Osteoblast (primary cell): ENCODE measurements around the gene CKLF. TPM values are rescaled to one million over a fixed set of nuclear protein-coding genes. Genes with fewer than 3 reads are reported as not detected.

Experiments used
- DNase-seq: peaks from one replicate; pipeline ENCODE4 v3.0.0; 2011; ENCODE audit warnings: low spot score, mixed read lengths; ENCODE audit not compliant: insufficient read length; ENCODE audit errors: missing footprints
- H2AFZ ChIP-seq: 2 replicates; pipeline ENCODE4 v1.6.0; 2011; ENCODE audit warnings: mild to moderate bottlenecking, low read length
- H3K27ac ChIP-seq: 2 replicates; pipeline ENCODE4 v1.5.1; 2011; ENCODE audit warnings: mild to moderate bottlenecking, low read depth, low read length, moderate library complexity
- H3K27me3 ChIP-seq: 2 replicates; pipeline ENCODE4 v1.6.0; 2012; ENCODE audit warnings: mild to moderate bottlenecking, control low read depth, inconsistent platforms, low read length, moderate library complexity; ENCODE audit not compliant: insufficient read depth
- H3K36me3 ChIP-seq: 2 replicates; pipeline ENCODE4 v1.5.1; 2011; ENCODE audit warnings: mild to moderate bottlenecking, low read length, control low read depth, moderate library complexity; ENCODE audit not compliant: insufficient read depth
- H3K4me1 ChIP-seq: 2 replicates; pipeline ENCODE4 v1.5.1; 2011; ENCODE audit warnings: mild to moderate bottlenecking, low read length, control low read depth, moderate library complexity; ENCODE audit not compliant: insufficient read depth
- H3K4me2 ChIP-seq: 2 replicates; pipeline ENCODE4 v1.6.0; 2011; ENCODE audit warnings: mild to moderate bottlenecking, low read length; ENCODE audit not compliant: insufficient read depth
- H3K4me3 ChIP-seq: fragments of 200-600 bp; sonication (generic); 3 replicates; pipeline ENCODE4 v1.5.1; 2012; ENCODE audit warnings: mild to moderate bottlenecking, low read length, inconsistent platforms; ENCODE audit not compliant: insufficient read depth
- H3K79me2 ChIP-seq: 2 replicates; pipeline ENCODE4 v1.6.0; 2012; ENCODE audit warnings: mild to moderate bottlenecking, low read length, control low read depth, inconsistent platforms; ENCODE audit not compliant: insufficient read depth
- H3K9me3 ChIP-seq: 2 replicates; pipeline ENCODE4 v1.5.1; 2011; ENCODE audit warnings: low read depth, low read length, control low read depth
- H4K20me1 ChIP-seq: 2 replicates; pipeline ENCODE4 v1.6.0; 2012; ENCODE audit warnings: mild to moderate bottlenecking, low read length, control low read depth; ENCODE audit not compliant: insufficient read depth
- CTCF ChIP-seq: IDR thresholded peaks from 2 replicates; pipeline ENCODE4 v1.5.1; 2011; ENCODE audit warnings: mild to moderate bottlenecking, low read depth, low read length, moderate library complexity; ENCODE audit errors: extremely low read depth
- total RNA-seq: library from RNA; depleted of rRNA; stranded (reverse); fragments of >200 nt; gene quantifications from 2 replicates; pipeline ENCODE4 v1.2.3, GENCODE V29; 2012

Gene CKLF
- total RNA-seq, 1 donor: 46.0 TPM

GRCh38 chr16:66548868-66549267 lies 3.5 kb upstream of the CKLF start:
- Histone ChIP-seq H2AFZ (peak overlapping the region; percentile 96), H4K20me1 (no peaks in the 10 kb centered on the region), H3K4me2 (peak overlapping the region; percentile 94)

DNA sequence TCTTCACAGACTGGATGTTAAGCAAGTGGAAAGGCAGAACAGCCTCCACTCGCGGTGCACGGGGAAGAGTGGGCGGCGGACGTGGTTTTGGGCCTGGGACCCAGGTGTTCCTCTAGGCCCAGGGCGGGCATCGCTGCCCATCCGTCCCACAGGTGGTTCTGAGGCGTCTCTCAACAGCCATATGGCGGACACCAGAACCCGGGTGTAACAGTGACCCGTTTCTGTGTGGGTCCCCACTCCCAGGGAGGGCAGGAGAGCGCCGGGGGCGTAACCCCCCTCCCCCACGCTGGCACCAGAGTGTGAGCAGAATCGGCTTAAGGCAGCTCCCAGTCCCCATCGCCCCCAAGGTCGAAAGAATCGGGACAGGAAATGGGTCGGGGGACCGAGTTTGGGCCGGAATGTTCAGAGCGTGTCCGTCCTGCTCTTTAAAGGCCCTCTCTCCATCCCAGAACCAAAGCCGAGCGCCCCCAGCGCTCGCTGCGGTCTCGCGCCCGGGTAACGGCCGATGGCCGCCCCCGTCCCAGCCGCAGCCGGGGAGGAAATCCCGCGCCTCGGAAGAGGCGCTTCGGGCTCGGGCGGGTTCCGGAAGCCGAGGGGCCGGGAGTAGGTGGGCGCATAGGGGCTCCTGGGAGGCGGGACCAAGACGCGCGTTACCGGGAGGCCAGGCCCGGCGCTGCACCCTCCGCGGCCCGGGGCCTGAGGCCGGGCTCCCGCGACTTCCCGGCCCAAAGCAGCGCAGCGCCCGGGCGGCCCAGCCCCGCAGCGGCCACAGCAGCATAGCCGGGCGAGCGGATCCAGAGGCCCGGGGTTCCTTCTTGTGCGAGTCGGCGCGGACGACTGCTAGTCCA lies 2.9 kb upstream of the CKLF start, which contains the start of gene TK2:
TSS of gene TK2 (minus strand) at position 839 of the 848 bp plus-strand sequence. CDS start at position 778, 61 bp downstream.
- Histone ChIP-seq H3K4me2 (peak within 1 kb of the TSS; percentile 94), H3K27me3 (no peaks in the 10 kb centered on the region), H3K27ac (peak within 1 kb of the TSS; percentile 78), H3K9me3 (no peaks in the 10 kb centered on the region), H3K4me3 (peak within 1 kb of the TSS; percentile 84), H4K20me1 (no peaks in the 10 kb centered on the region), H3K4me1 (peaks cover 38% of the 10 kb centered on the region), H3K79me2 (peaks cover 21% of the 10 kb centered on the region), H3K36me3 (peaks cover 4% of the 10 kb centered on the region), H2AFZ (peak within 1 kb of the TSS; percentile 96)
- peak; percentile 95 for DNase-seq
- TF ChIP-seq CTCF: no peak

More at GRCh38 chr16:66548868-66549267, 3.5 kb upstream of the CKLF start:
- H3K79me2 ChIP-seq: peaks cover 15% of the 10 kb centered on the region
- peaks cover 4% of the 10 kb centered on the region for H3K36me3 ChIP-seq
- no peak for TF ChIP-seq CTCF
- H3K27me3 ChIP-seq: no peaks in the 10 kb centered on the region
- H3K4me1 ChIP-seq: peaks cover 36% of the 10 kb centered on the region
- peak overlapping the region; percentile 78 for H3K27ac ChIP-seq
- peak overlapping the region; percentile 84 for H3K4me3 ChIP-seq
- no peaks in the 10 kb centered on the region for H3K9me3 ChIP-seq
- DNase-seq: no peak

DNA sequence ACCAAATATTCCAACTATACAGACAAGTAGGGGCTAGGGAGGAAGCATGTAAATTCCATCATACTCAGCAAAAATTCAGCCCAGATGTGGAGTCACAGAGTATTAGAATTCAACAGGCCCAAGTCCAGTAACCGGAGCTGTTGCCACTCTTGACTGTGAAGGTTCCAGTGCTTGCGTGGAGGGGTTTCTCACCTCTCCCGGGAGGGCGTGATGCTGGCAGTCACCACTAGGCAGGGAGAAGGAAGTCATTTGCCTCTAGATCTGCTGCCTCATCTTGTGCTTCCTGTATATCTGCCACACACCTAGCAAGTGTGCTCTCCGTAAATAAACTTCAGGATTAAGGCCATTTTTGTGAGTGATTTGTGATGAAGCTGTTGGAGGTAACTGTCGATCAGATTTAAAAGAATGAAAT lies 1.0 kb upstream of the CKLF start:
- H3K4me3 ChIP-seq: no peak overlapping the region
- H3K27ac ChIP-seq: no peak overlapping the region
- peaks cover 40% of the 10 kb centered on the region for H3K79me2 ChIP-seq
- no peaks in the 10 kb centered on the region for H3K27me3 ChIP-seq
- no peaks in the 10 kb centered on the region for H3K36me3 ChIP-seq
- peak; percentile 20 for TF ChIP-seq CTCF
- H2AFZ ChIP-seq: peak overlapping the region; percentile 49
- DNase-seq: no peak
- H3K9me3 ChIP-seq: no peaks in the 10 kb centered on the region
- peaks cover 38% of the 10 kb centered on the region for H3K4me1 ChIP-seq
- H3K4me2 ChIP-seq: no peak overlapping the region
- H4K20me1 ChIP-seq: no peaks in the 10 kb centered on the region

- Histone ChIP-seq H3K4me3 (peak overlapping the region; percentile 88), H3K4me1 (peaks cover 38% of the 10 kb centered on the region), H3K79me2 (peaks cover 41% of the 10 kb centered on the region), H3K27me3 (no peaks in the 10 kb centered on the region), H3K4me2 (peak overlapping the region; percentile 96), H3K27ac (peak overlapping the region; percentile 84), H3K36me3 (no peaks in the 10 kb centered on the region), H3K9me3 (no peaks in the 10 kb centered on the region), H4K20me1 (no peaks in the 10 kb centered on the region), H2AFZ (peak overlapping the region; percentile 98)
- peak; percentile 87 for DNase-seq
- TF ChIP-seq CTCF: no peak
These were observed 539 bp upstream of the CKLF start for GRCh38 chr16:66551788-66552285.
